ENCODE data around the gene ADGRG2.

- TF ChIP-seq EZH2 (IDR thresholded peaks at IDR 0.05; ENCODE audit: borderline replicate concordance, insufficient read depth, low read length, poor library complexity, severe bottlenecking) (no peak), CTCF (IDR thresholded peaks at IDR 0.05; ENCODE audit: poor library complexity, severe bottlenecking) (no peak), MXI1 (conservative IDR thresholded peaks at IDR 0.05; ENCODE audit: poor library complexity, severe bottlenecking) (no peak), EP300 (conservative IDR thresholded peaks at IDR 0.05; ENCODE audit: poor library complexity, severe bottlenecking) (no peak), REST (IDR thresholded peaks at IDR 0.05; ENCODE audit: borderline replicate concordance) (no peak), POLR2AphosphoS5 (IDR thresholded peaks at IDR 0.05) (no peak), RAD21 (conservative IDR thresholded peaks at IDR 0.05) (no peak), TAF1 (IDR thresholded peaks at IDR 0.05; ENCODE audit: low read depth) (no peak), SMC3 (conservative IDR thresholded peaks at IDR 0.05; ENCODE audit: poor library complexity) (no peak)
These were observed 115.3 kb downstream of the ADGRG2 start for GRCh38 chrX:19007011-19007410.
